Transverse colon (tissue), 3 donors: ENCODE results near the gene PDE6D.

ENCODE experiments used
- EP300 ChIP-seq: sonication (generic); formaldehyde crosslinking; IDR thresholded peaks from one replicate; pipeline ENCODE4 v1.6.1; 2017; ENCODE audit warnings: antibody characterized with exemption, low read depth
- TF ChIP-seq, protein P1 (sequence below), 5 experiments: fragments of 200-600 bp in 3 of 5; fragments of 450-650 bp in 2 of 5; sonication (generic) in 3 of 5; IDR thresholded peaks; 1 replicate in 2 of 5; 2 replicates in 3 of 5; pipeline ENCODE4 v1.5.1; 2016 to 2017; ENCODE audit warnings: antibody characterized with exemption in 5 of 5, inconsistent platforms in 3 of 5, mild to moderate bottlenecking in 2 of 5, moderate library complexity in 1 of 5

GRCh38 chr2:231687133-231687852 lies 93.8 kb downstream of the PDE6D start:
- no peak for TF ChIP-seq EP300
- TF ChIP-seq, protein P1, sequence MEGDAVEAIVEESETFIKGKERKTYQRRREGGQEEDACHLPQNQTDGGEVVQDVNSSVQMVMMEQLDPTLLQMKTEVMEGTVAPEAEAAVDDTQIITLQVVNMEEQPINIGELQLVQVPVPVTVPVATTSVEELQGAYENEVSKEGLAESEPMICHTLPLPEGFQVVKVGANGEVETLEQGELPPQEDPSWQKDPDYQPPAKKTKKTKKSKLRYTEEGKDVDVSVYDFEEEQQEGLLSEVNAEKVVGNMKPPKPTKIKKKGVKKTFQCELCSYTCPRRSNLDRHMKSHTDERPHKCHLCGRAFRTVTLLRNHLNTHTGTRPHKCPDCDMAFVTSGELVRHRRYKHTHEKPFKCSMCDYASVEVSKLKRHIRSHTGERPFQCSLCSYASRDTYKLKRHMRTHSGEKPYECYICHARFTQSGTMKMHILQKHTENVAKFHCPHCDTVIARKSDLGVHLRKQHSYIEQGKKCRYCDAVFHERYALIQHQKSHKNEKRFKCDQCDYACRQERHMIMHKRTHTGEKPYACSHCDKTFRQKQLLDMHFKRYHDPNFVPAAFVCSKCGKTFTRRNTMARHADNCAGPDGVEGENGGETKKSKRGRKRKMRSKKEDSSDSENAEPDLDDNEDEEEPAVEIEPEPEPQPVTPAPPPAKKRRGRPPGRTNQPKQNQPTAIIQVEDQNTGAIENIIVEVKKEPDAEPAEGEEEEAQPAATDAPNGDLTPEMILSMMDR (IDR thresholded peaks at IDR 0.05), result peak; percentile 37 to 50 (median 48)
